COR-L47 (cell line): ENCODE data around the gene TPD52L2.
"Not testable (repeated sequence)": the region's sequence is repeated elsewhere in the genome, so short reads cannot be mapped to it uniquely, and the experiment has no call there.

Experiments
- DNase-seq: peaks from one replicate; lab custom pipeline; 2025; lab: John Stamatoyannopoulos, UW

The TPD52L2 gene

DNA sequence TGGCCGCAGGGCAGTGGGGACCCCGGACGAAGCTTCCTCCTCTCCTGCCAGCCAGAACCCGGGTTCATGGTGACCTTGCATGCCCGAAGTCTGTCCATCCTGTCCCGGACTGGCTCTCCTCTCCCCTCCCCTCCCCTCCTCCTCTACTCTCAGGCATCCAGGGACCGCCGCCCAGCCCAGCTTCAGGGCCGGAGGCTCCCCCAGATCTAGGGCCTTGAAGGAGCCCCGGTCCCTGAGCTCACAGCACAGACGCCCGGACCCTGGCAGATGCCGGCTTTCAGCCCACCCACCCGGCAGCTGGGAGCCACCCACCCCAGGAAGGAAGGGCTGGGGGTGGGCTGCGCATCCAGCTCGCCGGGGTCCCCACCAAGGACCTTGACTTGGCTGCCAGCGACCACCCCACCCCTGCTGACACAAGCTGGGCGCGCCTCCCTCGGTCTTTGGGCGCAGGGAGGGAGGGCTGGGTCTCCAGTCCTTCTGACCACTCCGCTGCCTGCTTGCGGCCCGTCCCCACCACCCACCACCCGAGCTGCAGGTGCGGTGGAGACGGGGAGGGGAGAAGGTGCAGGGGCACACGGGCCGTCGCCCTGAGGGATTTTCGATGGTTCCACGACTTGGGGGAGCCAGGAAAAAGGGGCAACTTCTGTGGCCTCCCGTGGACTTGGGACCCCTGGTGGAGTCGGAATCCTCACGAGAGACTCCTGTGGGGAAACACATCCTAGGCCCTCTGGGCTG lies 9.5 kb upstream of the TPD52L2 start:
- no peak for DNase-seq

DNA sequence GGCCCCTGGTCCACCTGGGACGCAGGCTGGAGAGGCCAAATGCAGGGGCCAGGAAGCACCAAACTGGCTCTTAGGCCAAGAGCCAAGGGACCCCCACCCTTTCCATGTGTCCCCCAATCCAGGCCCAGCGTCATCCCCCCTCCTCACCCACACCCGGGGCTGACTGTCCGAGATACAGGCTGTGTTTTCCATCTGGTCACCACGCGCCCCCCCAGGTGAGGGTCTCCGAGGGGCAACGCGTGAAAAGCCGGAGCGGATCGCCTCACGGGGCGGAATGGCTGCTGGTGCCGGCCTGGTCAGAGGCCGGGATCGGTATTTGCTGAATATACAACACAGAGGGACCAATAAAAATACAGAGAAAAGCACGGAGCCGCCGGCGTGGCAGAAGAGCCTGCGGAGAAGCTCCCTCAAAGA lies 9.0 kb upstream of the TPD52L2 start:
- DNase-seq, result no peak

GRCh38 chr20:63857764-63858392 lies 7.2 kb upstream of the TPD52L2 start:
- DNase-seq, result no peak

DNA sequence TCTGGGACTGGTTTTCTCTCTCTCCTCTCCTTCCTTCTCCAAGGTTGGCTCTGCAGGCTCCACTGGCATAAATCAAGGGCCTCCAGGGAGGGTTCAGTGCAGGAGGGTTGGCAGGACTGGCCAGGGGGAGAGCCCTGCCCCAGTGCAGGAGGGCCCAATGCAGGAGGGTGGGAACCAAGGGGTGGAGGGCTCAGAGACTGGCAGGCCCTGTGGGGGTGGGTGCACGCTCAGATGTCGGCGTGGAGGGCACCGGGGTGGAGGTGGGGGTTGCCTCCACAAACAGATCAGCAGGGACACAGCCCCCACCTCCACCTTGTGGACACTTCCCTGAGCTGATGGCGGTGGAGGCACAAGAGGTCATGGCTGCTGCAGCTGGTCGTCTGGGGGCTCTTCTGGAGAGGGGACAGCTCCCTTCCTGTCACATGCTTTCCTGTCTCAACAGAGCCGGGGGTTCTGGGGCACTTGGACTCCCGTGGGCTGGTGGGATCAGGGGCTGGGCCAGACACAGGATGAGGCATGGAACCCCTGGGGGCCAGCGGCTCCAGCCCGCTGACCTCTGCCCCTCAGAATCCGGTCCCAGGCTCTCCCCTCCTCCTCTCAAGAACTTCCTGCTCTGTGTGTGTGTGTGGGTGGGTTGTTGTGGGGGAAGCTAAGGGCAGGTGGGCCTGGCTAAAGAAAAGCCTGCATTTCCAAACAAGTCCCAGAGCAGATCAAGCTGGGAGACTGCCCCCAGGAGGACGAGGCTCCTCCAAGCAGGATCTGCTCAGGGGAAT lies 6.5 kb upstream of the TPD52L2 start:
- DNase-seq, result peak; percentile 15

DNA sequence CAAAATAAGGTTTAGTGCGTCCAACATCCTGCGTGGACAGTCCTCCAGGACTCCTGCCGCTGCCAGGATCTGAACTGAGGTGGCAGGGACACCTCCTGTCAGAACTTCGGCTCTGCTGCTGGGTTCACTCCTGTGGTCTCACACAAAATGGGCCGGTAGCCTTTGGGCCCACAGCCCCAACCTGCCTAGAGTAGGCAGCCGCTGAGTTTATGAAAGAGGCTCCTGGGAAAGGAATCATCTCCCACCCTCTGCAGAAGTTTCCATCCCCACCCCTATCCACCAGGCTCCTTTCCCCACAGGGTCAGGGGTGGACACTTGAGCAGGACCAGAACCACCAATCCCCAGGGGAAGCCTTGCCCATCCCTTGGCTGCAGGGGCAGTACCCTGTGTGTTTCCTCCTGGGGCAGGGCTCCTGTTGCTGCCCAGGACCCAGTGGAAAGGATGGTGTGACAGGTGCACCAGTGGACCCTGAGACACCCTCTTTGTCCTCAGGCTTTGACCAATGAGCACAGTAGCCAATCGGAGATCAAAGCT lies 5.8 kb upstream of the TPD52L2 start:
- DNase-seq, result no peak

DNA sequence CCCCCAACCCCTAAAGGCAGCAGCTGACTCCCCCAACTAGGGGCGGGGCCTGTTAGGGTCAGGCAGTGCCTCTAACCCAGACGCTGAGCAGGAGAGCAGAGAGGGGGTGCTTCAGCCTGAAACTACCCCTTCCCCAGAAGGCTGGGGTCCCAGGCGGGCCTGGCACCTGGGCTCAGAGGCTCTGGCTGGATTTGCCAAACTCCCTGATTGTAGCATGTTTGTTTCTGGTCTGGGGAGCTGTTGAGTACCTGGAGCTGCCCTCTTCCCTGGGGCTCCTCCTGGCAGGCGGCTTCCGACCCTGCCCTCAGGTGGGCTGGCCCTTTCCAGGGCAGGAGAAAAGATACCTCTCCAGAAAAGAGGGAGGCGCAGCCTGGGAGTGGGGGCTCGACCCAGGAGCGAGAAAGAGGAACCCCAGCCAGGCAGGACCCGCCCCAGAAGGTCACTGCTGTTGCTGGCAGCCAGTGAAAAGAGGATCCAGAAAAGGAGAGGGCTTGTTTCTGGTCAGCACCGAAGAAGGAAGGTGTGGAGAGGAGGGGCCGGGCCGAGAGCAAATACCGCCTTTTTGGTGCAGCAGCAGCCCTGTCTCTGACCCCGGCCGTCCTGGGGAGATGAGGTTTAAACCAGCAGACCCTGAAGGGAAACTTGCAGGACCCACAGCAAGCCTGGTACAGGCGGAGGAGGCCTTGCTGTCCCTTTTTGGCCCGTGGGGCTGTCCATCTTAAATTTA lies 4.6 kb upstream of the TPD52L2 start:
- no peak for DNase-seq

DNA sequence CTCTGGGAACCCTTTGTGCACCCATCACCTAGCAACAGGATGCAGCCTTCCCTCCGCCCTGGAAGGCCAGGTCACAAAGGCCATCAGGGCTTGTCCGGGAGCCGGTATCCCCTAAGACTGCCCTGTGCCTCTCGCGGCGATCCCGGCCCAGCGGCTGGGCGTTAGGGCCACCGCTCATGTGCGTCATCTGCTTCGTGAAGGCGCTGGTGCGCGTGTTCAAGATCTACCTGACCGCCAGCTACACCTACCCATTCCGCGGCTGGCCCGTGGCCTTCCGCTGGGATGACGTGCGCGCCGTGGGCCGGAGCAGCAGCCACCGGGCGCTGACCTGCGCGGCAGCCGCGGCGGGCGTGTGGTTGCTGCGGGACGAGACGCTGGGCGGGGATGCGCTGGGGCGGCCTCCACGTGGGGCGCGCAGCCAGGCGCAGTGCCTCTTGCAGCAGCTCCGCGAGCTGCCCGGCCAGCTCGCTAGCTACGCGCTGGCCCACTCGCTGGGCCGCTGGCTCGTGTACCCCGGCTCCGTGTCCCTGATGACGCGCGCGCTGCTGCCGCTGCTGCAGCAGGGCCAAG lies 3.6 kb upstream of the TPD52L2 start, which contains the start of gene ABHD16B:
ABHD16B (plus strand) TSS at position 134 of the 570 bp plus-strand sequence; CDS start at position 177, 43 bp downstream.
- DNase-seq, result no peak

GRCh38 chr20:63861981-63862901 lies 2.8 kb upstream of the TPD52L2 start:
- no peak for DNase-seq

DNA sequence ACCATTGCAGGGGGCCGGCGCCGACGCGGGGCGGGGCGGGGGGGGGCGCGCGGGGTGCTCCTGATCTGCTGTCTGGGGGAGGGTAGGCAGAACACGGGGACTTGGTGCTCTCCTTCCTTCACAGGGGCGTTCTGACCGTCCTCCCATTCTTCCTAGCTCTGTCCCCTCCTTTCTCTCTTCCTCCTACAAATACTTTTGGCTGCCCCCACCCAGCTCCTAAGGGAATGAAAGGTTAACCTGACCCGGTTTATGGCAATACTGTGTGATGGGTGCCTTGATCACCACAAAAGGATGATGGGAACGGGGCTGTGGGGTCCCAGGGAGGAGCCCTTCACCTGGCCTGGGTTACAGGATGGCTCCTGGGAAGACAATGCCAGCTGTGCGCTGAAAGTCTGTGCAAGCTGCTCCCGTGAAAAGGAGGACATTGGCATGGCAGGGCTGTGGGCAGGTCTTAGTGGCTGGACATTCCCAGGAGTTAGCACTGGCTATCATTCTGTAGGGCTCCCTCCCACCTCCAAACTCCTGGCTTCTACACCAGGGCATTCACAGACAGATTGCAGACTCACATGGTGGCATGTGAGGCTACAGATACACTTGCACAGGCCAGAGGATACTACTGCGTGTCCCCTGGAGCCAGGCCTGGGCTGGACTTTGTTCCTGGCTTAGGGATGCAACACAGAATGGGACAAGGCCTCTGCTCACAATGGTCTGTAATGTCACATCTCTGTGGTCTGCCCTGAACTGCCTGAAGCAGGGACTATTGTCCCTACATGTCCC lies 1.9 kb upstream of the TPD52L2 start:
- no peak for DNase-seq

GRCh38 chr20:63863798-63864544 lies 1.1 kb upstream of the TPD52L2 start:
- DNase-seq, result peak; percentile 75

DNA sequence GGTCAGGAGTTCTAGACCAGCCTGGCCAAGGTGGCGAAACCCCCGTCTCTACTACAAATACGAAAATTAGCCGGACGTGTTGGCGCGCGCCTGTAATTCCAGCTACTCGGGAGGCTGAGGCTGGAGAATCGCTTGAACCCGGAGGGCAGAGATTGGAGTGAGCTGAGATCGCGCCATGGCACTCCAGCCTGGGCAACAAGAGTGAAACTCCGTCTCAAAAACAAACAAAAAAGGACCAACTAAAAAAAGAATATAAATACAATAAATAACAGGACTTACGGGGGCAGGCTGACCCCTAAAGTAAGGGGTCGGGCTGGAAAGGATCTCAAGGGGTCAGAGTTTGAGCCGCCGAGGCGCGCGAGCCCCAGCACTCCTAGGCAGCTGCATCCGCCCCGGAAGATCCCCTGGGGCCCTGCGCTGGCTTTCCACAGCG lies 509 bp upstream of the TPD52L2 start:
- no peak for DNase-seq

DNA sequence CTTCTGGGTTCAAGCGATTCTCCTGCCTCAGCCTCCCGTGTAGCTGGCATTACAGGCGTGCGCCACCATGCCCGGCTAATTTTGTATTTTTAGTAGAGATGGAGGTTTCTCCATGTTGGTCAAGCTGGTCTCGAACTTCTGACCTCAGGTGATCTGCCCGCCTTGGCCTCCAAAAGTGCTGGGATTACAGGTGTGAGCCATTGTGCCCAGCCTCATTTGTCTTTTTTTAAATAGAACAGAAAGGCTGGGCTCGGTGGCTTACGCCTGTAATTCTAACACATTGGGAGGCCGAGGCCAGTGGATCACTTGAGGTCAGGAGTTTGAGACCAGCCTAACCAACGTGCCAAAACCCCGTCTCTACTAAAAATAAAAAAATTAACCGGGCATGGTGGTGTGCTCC lies 2.0 kb downstream of the TPD52L2 start:
- not testable (repeated sequence) for DNase-seq

DNA sequence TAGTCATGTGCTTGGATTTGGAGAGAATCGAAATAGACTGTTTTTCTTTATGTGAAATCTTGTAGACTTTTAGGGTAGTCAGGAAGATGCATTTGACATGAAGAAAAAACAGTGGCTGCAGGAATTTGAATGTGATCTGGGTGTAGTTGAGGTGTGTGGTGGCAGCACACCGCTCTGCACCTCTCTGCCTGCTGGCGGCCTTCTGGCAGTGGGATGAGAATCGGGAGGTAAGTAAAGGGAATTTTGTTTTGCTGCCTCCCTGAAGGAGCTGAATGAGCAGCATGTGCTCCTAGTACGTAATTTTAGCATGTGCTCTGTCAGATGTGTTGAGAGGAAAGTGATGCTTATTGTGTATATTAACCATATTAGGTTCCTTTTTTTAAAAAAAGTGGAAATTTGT lies 3.2 kb downstream of the TPD52L2 start:
- DNase-seq, result no peak

GRCh38 chr20:63873477-63873971 lies 8.5 kb downstream of the TPD52L2 start:
- DNase-seq, result no peak

- DNase-seq, result not testable (repeated sequence)
Measured at GRCh38 chr20:63874241-63874640, 9.2 kb downstream of the TPD52L2 start.

GRCh38 chr20:63876489-63877036 lies 11.5 kb downstream of the TPD52L2 start:
- no peak for DNase-seq

DNA sequence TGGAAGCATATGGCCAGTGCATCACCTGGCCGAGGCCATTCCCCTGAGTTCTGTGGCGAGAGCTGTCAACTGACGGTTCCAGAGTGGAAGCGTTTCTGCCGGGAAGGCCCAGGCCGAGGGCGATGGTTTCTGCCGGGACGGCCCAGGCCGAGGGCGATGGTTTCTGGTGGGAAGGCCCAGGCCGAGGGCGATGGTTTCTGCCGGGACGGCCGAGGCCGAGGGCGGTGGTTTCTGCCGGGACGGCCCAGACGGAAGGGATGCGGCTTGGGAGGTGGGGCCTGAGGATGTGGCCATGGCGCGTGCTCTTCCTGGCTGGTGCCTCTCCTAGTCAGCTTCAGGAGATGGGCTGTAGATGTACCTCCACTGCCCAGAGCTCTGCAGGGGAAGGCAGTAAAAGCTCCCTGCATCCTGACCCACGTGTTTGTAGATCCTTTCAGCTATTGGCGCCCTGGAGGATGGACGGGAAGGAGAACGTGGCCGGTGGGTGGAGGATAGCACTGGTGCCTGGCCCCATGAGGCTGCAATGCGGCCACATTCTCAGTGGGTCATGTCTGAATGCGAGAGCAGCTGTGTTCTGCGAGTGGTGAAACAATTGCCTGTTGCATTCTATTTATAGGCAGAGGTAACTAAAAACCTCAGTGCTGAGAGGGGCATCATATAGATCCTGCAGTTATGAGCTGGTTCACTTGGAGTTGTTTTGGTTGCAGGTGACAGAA lies 12.8 kb downstream of the TPD52L2 start:
- DNase-seq, result no peak
